Glutamatergic neuron (in vitro differentiated cells): ENCODE measurements around the gene KLHL1. TPM values are rescaled to one million over a fixed set of nuclear protein-coding genes. Genes with fewer than 3 reads are reported as not detected.

Experiments used
- DNase-seq: peaks from one replicate; pipeline ENCODE4 v3.0.0; 2022
- H3K27ac Mint-ChIP-seq: one replicate; pipeline ENCODE4 v1.8.0; 2020; ENCODE audit warnings: mild to moderate bottlenecking, mixed read lengths, inconsistent platforms; ENCODE audit not compliant: unreplicated experiment
- H3K27me3 Mint-ChIP-seq: one replicate; pipeline ENCODE4 v1.8.0; 2020; ENCODE audit warnings: mild to moderate bottlenecking, moderate library complexity, mixed read lengths, inconsistent platforms; ENCODE audit not compliant: unreplicated experiment
- H3K36me3 Mint-ChIP-seq: one replicate; pipeline ENCODE4 v1.8.0; 2020; ENCODE audit warnings: mild to moderate bottlenecking, mixed read lengths, inconsistent platforms; ENCODE audit not compliant: unreplicated experiment
- H3K4me1 Mint-ChIP-seq: one replicate; pipeline ENCODE4 v1.8.0; 2020; ENCODE audit warnings: mild to moderate bottlenecking, low read depth, mixed read lengths, inconsistent platforms; ENCODE audit not compliant: unreplicated experiment
- H3K4me3 Mint-ChIP-seq: one replicate; pipeline ENCODE4 v1.8.0; 2020; ENCODE audit warnings: mild to moderate bottlenecking, mixed read lengths, inconsistent platforms; ENCODE audit not compliant: unreplicated experiment
- H3K9me3 Mint-ChIP-seq: one replicate; pipeline ENCODE4 v1.8.0; 2020; ENCODE audit warnings: mild to moderate bottlenecking, moderate library complexity, mixed read lengths, inconsistent platforms; ENCODE audit not compliant: unreplicated experiment
- CTCF ChIP-seq: fragments of 200-600 bp; sonication (generic); IDR thresholded peaks from one replicate; pipeline ENCODE4 v1.5.0; 2021; ENCODE audit not compliant: partially characterized antibody, unreplicated experiment
- total RNA-seq: library from RNA; stranded (reverse); fragmentation: NEBNext Ultra II Directional; extraction: Animal tissue kit (Norgen Biotek cat#: 25700); gene quantifications from one replicate; pipeline ENCODE4 v1.2.1, GENCODE V29; 2021; ENCODE audit not compliant: unreplicated experiment

KLHL1 gene
- total RNA-seq, 1 donor from 2014 or later: not detected

DNA sequence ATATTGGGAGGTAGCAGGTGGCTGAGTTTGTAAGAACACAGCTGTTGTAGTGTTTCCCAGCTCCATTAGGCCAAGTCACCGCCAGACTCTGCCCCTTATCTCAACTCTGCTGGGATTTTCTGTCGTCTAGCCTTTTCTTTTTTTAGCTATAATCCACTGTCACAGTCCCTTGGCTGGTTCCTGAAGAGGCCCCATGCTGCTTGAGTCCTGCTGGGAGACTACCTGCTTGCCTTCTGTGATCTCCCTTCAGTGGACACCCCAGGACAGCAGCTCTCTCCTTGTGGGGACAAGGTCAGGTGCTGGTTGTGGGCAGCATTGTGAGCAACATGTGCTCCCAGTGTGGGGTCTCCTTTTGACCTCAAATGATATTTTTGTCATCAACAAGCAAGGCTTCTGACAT is 195.6 kb downstream of the KLHL1 start:
- Mint-ChIP-seq H3K4me1 (peaks cover 31% of the 10 kb centered on the region), H3K4me3 (peak overlapping the region; percentile 69), H3K27me3 (peaks cover 4% of the 10 kb centered on the region), H3K9me3 (peaks cover 9% of the 10 kb centered on the region), H3K27ac (peak overlapping the region; percentile 85), H3K36me3 (no peaks in the 10 kb centered on the region)
- no peak for TF ChIP-seq CTCF
- peak; percentile 16 for DNase-seq

DNA sequence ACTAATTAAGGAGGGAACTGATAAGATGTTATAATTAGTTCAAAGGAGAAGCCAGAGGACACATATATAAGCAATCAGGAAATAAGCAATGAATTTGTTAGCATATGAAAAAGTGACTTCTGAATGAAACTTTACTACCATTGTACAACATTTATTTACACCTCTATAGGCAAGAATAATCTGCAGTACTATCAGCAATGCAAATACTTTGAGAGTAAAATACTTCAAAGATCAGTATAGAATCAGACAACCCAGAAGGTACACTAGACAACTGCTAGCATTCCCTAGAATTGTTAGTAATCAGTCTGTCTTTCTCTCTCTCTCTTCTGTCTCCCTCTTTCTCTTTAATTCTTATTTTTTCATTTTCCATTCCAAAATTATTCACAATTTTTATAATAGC is 197.5 kb downstream of the KLHL1 start:
- Mint-ChIP-seq H3K27ac (no peak overlapping the region), H3K36me3 (no peaks in the 10 kb centered on the region), H3K4me1 (peaks cover 31% of the 10 kb centered on the region), H3K27me3 (peaks cover 4% of the 10 kb centered on the region), H3K4me3 (no peak overlapping the region), H3K9me3 (peaks cover 9% of the 10 kb centered on the region)
- no peak for TF ChIP-seq CTCF
- no peak for DNase-seq

DNA sequence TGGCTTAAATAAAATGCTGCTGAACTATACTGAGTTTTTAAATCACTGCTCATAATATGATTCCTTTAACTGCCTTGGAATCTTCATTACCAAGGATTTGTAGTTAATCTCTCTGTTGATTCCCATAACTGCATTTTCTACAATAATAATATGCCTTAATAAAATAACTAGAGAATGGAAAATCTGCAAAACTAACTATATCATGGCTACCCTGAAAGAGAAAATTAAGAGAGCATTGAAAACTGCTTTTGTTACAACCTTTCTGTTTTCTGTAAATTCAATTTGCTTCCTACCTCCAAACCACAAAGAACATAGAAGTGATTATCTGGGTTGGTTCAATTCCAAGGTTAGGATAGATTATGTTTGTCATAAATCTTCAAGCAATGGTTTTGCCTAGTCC is 203.5 kb downstream of the KLHL1 start:
- no peak for TF ChIP-seq CTCF
- Mint-ChIP-seq H3K36me3 (no peaks in the 10 kb centered on the region), H3K27me3 (no peaks in the 10 kb centered on the region), H3K4me3 (no peak overlapping the region), H3K9me3 (no peaks in the 10 kb centered on the region), H3K4me1 (peaks cover 4% of the 10 kb centered on the region), H3K27ac (no peak overlapping the region)
- DNase-seq: no peak

DNA sequence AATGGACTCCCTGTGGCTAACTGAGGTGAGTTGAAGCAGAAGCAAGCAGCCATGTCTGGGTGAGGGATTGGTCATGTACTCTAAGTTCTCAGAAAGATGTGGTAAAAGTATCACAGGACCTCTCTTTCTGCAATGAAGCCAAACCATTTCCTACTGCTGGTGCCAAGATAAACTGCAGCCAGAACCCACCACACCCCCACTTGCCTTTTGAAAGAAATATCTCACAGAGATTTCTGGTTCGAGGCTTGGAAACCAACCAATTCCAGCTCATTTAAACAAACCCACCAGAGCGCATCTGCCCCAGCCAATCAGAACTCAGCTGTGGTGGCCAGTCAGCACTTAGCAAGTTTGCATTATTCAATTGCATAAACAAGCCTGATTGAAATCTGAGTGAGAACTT is 205.2 kb downstream of the KLHL1 start:
- no peaks in the 10 kb centered on the region for H3K27me3 Mint-ChIP-seq
- peaks cover 4% of the 10 kb centered on the region for H3K4me1 Mint-ChIP-seq
- H3K4me3 Mint-ChIP-seq: no peak overlapping the region
- H3K9me3 Mint-ChIP-seq: no peaks in the 10 kb centered on the region
- no peak for DNase-seq
- no peak overlapping the region for H3K27ac Mint-ChIP-seq
- no peak for TF ChIP-seq CTCF
- no peaks in the 10 kb centered on the region for H3K36me3 Mint-ChIP-seq

DNA sequence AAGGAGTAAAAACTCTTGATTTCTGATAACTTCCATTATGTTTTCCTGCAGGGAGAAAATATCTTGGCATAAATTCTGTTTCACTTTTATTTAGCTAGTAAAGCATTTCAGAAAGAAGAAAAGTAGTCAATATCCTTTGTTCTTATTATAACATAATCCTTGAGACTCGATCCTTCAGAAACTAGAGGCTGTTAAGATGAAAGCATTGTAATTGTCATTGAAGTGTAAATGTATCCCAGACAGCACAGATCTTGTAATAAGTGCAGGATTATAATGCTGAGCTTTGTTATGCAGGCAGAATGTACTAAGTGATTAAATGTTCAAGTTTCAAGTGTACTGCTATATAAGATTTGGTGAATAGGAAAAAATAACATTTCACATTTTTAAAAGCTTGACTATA is 225.8 kb downstream of the KLHL1 start:
- Mint-ChIP-seq H3K4me3 (no peak overlapping the region), H3K9me3 (peaks cover 4% of the 10 kb centered on the region)

More for the DNA sequence above, 225.8 kb downstream of the KLHL1 start:
- DNase-seq: no peak
- Mint-ChIP-seq H3K27me3 (no peaks in the 10 kb centered on the region), H3K4me1 (no peaks in the 10 kb centered on the region), H3K36me3 (no peaks in the 10 kb centered on the region), H3K27ac (no peak overlapping the region)
- no peak for TF ChIP-seq CTCF
